Erythroblast (primary cell): Measurements from ENCODE around the gene ANKRD37.

Experiments used
- GATA1 ChIP-seq: IDR thresholded peaks from 2 replicates; pipeline ENCODE4 v1.6.1; 2011; ENCODE audit warnings: low read depth, mild to moderate bottlenecking, control low read depth, low read length, moderate library complexity
- POLR2A ChIP-seq: IDR thresholded peaks from 2 replicates; pipeline ENCODE4 v1.6.1; 2011; ENCODE audit warnings: mild to moderate bottlenecking, low read length

DNA sequence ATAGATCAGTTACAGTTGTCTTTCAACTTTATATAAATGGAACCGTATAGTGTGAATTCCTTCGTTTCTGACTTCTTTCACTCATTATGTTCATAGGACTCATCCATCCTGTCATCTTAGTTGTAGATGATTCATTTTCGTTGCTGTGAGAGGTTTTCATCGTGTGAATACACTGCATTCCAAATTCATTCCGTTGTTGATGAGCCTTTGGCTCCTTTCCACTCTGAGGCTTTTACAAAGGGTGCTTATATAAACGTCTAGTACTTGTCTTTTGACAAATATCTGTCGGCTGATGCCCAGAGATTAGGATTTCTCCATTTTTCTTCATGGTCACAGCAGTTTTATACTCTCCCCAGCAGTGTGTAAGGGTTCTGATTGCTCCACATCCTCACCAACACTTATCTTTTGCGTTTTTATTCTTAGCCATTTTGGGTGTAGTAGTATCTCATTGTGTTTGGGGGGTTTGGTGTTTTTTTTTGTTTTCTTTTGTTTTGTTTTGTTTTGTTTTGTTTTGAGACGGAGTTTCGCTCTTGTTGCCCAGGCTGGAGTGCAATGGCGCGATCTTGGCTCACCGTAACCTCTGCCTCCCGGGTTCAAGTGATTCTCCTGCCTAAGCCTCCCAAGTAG lies 49.6 kb upstream of the ANKRD37 start:
- TF ChIP-seq POLR2A (no peak), GATA1 (no peak)
